Ecto neural progenitor cell (in vitro differentiated cells): Measurements from ENCODE around the gene KRT75.

Source experiments
- DNase-seq: peaks from one replicate; pipeline ENCODE4 v3.0.0-alpha.2; 2018; ENCODE audit warnings: low spot score

KRT75 gene

DNA sequence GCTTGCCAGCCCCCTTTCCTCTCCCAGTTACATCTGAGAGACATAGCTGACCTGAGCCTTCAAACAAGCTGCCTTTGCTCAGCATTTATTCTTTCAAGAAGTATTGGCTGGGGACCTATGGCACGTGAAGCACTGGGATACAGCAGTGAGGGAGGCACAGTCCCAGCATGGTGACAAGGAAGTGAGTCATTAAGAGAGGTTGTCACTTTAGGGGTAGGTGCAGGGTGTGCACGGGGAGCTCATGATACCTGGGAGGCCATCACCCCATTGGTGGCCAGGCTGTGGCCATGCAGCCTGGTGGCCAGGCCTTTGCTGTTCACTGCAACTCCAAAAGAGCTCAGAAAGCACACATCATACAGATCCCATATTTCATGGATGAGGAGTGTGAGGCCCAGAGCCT lies 5.7 kb upstream of the KRT75 start:
- DNase-seq, result no peak

DNA sequence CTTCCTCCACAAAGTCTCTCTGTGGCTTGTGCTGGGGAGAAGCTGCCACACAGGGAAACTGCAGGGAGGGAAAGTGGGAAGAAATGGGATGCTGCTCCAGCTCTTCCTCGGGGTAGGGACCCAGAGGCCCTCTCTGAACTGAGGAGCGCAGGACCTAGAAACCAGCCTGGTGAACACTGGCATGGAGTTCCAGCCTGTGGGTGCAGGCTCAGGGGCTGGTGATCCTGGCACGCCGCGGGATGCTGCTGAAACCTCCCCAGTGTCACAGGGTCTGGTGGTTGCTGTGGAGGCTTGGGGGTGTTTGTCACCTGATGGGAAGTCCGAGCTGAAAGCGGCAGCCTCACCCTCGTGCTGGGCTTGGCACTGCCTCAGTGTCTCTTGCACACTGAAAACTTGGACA lies 5.2 kb upstream of the KRT75 start:
- peak; percentile 41 for DNase-seq

DNA sequence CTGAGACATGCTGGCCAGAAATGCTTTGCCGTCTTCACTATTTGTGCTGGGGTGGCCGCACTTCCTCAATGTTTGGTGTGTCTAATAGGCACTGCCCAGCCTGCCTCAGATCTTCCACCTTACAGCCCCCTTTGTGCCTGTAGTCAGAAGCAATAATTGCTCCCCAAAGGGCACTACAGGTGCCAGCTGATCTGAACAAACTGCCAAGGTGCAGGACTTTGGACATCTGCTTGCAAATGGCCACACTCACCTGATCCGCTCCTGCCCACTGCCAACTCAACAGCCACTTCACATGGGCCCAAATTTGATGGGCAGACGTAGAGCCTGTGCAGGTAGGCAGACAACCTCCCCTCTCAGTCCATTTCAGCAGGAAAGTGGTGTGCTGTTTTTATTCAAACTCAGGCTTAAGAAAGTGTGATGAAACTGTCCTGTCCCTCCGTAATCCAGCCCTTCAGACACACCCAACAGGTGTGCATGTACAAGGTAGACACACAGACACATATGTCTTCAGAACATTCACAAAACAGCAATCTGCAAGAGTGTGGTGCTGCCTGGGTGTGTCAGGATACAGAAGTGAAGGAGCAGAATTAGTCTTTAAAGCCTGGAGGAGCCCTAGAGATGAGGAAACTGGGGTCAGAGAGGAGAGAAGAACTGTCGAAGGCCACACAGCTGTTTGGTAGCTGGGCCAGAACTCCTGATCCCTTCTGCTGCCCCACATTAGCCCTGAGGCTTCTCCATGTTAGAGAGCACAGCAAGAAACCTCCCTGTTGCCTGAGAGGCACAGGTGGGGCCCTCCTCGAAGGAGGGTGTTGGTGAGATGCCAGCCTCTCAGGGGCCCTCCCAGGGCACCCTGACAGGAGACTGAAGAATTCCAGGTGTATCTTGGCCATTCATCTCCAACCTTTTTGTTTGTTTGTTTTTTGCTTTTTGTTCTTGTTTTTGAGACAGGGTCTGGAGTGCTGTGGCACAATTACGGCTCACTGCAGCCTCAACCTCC lies 4.4 kb upstream of the KRT75 start:
- DNase-seq, result peak; percentile 37

DNA sequence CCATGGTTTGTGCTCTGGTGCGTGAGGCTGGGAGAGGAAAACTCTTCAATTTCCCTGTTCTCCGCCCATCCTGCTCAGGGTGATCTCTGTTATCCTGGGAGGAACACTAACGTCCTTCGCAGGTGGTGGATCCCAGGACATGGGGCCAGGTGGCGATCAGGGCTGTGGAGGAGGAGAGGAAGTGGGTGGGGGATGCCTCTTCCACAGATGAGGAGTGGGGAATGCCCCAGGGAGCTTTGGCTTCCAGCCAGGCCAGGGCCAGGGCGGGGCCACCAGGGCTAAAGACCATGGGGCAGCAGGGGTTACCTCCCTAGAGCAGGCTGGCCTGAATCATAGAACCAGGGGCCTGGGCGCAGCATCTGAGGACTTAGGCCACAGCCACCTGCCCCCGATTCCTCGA lies 3.3 kb upstream of the KRT75 start:
- DNase-seq, result peak; percentile 45

DNA sequence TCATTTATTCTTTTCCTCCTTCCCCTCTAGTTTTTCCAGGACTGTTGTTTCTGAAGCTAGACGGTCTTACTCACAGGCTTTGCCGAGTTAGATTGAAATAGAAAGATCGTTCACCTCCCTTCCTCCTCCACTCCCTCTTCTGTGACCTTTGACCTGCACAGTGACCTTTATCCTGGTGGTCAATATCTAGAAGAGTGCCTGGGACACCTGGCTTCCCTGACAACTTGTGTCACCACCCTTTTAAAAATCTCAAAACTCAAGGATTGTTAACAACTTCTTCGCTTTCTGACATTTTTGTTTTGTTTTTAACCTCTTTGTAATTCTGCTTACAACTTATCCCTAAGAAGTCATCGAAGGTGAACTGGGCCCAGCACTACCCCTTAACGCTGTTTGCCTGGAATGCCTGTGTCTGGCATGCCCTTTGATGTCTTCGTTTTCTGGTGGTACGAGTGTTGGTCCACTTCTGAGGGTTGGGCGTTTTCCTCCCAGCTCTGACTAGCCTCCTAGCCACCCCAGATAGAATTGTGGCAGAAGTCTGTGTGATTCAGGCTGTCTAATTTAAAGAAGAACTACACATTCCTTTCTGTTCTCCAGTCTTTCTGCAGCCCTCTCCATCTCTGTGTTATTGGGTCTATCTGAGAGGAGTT lies 2.8 kb upstream of the KRT75 start:
- peak; percentile 47 for DNase-seq

DNA sequence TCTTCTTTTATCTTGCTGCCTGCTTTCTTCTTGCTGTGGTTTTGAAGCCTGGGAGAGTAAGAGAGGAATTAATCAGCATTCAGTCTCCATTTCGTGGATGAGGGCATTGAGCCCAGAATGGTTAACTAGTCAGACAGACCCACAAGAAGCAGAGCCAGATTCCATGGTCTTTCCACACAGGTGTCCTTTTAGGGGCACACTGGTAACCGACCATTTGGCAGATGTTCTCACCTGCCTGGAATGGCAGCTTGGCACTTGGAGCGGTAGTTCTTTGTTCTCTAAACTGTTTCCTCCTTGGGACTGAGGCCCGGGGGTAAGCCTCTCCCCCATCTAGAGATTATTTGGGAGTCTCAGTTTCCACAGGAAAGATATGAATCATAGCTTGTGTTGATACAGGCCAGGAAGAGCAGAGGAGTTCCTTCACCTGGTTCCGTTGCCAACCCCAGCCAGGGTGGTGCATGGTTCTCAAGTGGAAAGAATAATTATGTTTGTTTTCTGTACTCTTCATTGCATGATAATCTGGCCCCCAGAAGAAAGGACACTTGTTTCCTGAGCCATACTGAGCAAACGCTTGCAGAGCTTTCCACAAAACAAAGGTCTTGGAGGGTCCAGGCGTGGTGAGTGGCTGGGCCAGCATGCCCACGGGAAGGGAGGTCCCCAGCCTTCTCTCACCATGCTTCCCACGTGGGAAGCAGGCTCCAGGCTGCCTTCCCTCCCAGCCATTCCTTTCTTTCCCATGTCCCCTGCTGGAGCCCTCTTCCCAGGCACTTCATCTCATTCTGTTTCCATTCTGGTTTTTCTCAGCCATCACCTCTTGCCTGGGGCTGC lies 2.0 kb upstream of the KRT75 start:
- peak; percentile 41 for DNase-seq

DNA sequence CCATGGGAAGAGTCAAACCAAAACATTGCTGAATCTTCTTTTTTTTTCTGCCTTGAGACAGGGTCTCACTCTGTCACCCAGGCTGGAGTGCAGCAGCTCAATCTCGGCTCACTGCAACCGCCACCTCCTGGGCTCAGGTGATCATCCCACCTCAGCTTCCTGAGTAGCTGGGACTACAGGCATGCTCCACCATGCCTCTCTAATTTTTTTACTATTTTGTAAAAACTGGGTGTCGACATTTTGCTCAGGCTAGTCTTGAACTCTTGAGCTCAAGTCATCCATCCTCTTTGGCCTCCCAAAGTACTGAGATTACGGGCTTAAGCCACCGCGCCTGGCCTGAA lies 1.5 kb upstream of the KRT75 start:
- DNase-seq, result no peak

DNA sequence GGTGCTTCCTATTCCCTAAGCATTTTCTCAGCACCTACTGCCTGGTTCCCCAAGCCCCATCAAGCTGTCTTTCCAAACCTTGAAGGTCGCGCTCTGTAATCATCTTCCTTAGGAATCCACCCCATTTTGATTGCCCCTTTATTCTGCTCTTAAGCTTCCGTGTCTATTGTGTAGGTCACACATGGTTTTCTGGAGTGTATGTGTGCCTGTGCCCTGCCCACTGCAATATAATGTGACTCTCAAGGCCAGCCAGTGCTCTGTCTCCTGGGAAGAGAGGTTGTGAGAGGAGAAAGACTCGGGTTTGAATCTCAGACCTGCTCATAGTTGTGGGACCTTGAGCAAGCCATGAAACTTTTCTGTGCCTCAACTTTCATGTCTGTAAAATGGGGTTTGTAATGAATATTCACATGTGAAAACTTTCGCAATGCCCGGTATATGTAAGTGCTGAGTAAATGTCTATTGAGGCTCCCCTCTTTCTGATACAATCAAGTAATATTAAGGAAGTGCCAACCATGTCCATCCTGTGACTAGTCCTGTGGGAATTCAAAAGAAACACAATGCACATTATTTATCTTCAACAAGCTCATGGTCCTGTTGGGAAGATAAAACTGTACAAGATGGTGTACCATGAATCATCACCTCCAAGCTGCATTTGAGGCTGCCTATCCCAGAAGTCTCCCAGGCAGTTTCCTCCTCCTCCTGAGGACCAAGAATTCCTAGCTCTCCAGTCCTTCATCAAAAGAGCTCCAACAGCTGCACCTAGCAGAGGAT lies 774 bp upstream of the KRT75 start:
- peak; percentile 30 for DNase-seq

DNA sequence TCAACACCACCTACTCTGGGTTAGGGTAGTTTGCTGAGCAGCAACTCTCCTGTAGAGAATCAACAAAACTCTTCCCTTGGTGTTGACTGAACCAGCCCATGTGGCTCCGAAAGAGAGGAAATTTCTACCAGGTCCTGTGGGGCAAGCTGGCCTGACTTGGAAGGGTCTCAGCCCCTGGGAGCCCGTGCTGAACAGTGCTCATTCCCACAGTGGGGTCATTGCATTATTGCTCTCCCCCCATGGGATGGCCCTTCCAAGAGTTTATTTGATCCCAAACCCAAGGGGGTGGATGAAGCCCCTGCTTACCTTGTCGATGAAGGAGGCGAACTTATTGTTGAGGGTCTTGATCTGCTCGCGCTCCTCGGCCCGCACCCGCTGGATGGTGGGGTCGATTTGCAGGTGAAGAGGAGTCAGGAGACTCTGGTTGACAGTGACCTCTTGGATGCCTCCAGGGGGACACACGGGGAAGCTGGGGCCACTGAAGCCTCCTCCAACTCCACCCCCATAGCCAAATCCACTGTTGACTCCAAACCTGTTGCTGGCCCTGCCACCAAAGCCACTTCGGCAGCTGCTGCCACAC lies 580 bp downstream of the KRT75 start:
- DNase-seq, result peak; percentile 43

DNA sequence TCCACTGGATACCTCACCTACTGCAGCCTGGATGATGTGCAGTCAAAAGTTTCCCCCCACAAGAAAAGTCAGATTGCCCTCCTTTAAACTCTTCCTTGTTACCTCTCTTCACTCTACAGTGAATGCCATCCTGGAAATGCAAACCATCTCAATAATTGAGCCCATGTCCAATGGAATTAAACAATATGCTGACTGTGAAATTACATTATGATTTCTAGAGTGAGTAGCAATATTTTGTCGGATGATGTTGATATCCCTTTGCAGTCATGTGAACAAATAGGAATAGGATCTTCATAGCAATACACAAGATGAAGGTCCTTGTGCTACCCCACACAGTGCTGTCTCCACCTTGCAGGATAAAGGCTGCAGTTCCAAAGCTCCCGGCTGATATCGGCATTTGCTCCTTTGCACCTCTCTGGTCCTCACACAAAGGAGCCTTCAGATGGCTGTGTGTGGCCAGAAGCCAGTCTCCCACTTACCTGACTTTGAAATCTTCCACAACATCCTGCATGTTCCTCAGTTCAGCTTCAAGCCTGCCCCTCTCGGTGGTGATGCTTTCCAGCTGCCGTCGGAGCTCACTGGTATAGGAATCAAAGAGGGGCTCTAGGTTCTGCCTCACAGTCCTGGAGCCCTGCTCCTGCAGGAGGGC lies 1.5 kb downstream of the KRT75 start:
- no peak for DNase-seq

DNA sequence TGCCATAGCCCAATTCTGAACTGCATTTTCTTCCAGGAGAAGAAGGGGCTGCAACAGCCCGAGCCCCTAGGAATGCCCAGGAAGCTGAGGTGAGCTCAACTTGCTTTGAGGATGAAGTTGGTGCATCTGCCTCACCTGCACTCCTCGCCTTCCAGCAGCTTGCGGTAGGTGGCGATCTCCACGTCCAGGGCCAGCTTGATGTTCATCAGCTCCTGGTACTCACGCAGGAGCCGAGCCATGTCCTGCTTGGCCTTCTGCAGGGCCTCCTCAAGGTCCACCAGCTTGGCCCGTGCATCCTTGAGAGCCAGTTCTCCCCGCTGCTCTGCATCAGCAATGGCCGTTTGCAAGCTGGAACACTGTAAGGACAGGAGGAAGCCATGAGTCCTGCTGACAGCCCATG lies 6.0 kb downstream of the KRT75 start:
- no peak for DNase-seq

- no peak for DNase-seq
Measured at GRCh38 chr12:52427083-52427482, 7.1 kb downstream of the KRT75 start.

GRCh38 chr12:52426034-52426433 lies 8.1 kb downstream of the KRT75 start:
- DNase-seq, result no peak

GRCh38 chr12:52425466-52425865 lies 8.7 kb downstream of the KRT75 start:
- DNase-seq, result no peak

- no peak for DNase-seq
Measured at GRCh38 chr12:52423661-52424500, 10.3 kb downstream of the KRT75 start.

GRCh38 chr12:52423035-52423434 lies 11.1 kb downstream of the KRT75 start:
- DNase-seq, result no peak

DNA sequence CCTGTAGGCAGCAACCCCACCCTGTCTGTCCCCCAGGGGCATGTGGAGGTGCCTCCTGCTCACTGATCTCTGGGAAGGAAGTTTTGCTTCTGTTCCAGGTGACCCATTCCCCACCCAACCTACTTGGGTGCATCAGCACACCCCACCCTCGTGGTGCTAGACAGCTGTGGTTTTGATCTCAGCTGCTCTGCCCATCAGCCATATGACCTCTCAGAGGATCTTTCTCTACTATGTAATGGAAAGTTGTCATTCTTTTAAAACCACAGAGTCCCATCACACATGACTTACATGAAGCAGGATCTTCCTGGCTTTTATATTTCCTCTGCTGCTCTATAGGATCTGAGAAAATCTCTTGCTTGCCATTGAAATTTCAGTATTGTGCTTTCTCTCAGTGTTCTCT lies 14.5 kb downstream of the KRT75 start:
- DNase-seq, result no peak

GRCh38 chr12:52418576-52419110 lies 15.5 kb downstream of the KRT75 start:
- no peak for DNase-seq

- DNase-seq, result no peak
Measured at GRCh38 chr12:52417740-52418139, 16.4 kb downstream of the KRT75 start.

DNA sequence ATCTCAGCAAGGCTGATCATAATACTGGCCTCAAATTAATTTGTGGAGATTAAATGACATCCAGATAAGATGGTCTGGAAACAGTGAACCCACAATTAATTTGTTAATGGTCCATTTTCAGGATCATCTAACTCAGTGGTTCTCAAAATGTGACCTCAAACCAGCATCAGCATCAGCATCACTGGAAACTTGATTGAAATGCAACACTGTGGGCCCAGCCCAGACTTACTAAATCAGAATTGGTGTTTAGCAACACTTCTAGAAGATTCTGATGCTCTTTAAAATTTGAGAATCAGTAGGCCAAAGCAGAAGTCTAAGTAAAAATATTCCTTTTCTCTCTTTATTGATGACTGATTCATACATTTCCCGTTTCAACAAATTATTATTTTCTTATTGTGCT lies 17.4 kb downstream of the KRT75 start:
- no peak for DNase-seq
